ENCODE measurements around the gene PNPLA1.
"Not testable (repeated sequence)": the region's sequence is repeated elsewhere in the genome, so short reads cannot be mapped to it uniquely, and the experiment has no call there.

Gene PNPLA1

DNA sequence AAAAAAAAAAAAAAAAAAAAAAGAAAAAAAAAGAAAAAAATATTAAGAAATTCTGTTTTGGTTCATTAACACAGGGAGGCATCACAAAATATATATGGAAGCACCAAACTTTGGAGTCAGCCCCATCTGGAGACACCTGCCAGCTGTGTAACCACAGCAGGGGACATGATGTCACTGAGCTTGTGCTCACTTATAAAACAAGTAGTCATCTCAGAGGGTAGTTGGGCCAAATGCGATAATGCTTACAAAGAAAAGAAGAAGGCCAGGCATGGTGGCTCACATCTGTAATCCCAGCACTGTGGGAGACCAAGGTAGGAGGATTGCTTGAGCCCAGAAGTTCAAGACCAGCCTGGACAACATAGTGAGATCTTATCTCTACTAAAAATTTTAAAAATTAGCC, 68.0 kb downstream of the PNPLA1 start:
- no peak for DNase-seq

GRCh38 chr6:36338223-36338622, 68.4 kb downstream of the PNPLA1 start:
- not testable (repeated sequence) for DNase-seq

DNA sequence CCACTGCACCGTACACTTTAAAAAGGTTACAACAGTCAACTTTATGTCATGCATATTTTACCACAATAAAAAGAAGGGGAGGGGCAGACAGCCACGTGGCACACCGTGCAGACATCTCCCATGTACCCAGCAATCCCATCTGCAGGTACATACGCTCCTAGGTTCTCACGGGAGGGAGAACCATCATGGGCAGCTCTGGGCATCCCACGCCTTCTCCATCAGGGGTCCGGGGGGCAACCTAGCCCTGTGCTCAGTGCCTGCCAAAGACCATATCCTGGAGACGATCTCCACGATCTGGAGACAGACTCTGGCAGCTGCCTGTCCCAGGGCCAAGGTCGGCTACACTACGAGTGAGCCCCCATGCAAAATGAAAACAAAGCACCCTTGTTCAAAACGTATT, 69.3 kb downstream of the PNPLA1 start:
- DNase-seq = no peak

- no peak for DNase-seq
Observed at GRCh38 chr6:36340306-36340617, 70.4 kb downstream of the PNPLA1 start.

DNA sequence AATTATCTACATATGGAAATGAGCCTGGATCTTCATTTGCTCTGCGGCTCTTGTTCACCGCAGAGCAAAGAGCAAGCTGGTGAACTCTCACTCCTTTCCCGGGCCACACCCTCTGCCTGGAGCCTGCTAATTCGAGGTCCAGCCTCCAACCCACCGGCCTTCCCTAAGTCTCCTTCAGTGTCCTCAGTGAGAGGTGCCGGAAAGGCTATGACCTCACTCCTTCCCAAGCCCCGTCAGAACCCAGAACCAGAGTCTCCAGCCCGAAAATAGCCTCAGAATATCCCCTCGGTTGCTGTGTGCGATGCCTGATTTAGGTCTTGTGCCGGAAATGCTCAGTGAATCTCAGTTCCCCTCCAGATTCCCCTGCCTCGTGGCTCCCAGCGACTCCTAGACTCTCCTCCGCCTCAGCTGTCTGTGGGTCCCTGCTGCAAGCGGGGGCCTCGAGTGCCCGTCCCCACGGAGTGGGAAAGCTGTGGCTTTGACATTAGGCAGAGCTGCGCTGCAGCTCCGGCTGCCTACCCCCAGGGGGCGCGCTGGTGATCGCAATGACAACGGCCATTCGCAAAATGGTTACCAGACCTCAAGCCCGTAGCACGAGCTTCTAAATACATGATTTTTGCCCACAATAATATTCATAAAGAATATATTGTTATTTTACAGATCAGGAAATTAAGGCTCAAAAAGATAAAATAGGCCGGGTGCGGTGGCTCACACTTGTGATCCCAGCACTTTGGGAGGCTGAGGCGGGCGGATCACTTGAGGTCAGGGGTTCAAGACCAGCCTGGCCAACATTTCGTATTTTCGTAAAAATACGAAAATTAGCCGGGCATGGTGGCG, 71.0 kb downstream of the PNPLA1 start:
- DNase-seq = peak; percentile 58

DNA sequence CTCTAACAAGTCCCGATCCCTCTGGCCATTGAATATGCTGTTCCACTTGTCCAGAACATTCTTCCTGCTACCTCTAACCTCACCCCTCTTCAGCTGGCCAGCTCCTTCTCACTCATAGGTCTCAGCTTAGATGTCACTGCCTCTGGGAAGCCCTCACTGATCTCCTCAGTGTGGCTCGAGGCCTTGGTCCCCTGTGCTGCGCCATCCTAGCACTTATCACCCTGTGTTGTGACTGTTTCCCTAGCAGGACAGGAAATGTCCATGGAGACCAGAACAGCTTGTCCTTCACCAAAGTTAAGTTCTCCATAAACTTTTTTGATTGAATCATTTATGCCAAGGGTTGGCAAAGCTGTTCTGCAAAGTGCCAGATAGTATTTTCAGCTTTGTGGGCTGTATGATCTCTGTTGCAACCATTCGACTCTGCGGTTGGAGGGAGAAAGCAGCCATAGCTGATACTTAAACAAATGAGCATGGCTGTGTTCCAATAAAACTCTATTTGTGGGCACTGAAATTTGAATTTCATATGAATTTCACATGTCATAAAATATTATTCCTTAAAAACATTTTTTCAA, 73.3 kb downstream of the PNPLA1 start:
- DNase-seq = no peak

- DNase-seq = no peak
Observed at GRCh38 chr6:36345681-36346466, 76.0 kb downstream of the PNPLA1 start.

DNA sequence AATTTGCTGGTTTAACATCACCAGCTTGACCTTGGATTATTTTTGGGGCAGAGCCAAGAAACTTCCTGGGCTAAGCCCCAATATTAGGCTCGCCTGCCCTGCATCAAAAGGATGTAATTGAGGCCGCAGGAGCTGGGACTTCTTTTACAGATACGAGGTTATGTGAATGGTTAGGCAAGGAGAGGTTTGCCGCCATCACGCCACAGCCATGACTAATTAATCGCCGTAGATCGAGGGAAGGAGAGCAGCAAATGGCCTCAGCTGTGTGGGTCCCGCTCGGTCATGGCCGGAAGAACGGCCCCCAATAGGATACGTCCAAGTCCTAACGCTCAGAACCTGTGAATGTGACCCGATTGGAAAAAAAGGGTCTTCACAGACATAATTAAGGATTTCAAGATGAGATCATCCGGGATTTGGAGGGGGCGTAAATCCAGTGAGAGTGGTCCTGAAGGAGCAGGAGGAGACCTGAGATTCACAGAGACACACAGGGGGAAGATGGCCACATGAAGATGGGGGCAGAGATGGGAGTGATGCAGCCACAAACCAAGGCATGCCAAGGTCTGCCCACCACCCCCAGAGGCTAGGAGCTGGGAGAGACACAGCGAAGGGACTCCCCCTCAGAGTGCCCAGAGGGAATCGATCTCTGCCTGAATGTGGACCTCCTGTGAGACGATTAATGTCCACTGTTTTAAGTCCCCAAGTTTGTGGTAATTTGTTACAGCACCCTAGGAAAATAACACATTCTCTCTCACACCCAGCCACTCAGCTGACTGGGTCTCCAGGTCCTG, 76.8 kb downstream of the PNPLA1 start:
- no peak for DNase-seq

DNA sequence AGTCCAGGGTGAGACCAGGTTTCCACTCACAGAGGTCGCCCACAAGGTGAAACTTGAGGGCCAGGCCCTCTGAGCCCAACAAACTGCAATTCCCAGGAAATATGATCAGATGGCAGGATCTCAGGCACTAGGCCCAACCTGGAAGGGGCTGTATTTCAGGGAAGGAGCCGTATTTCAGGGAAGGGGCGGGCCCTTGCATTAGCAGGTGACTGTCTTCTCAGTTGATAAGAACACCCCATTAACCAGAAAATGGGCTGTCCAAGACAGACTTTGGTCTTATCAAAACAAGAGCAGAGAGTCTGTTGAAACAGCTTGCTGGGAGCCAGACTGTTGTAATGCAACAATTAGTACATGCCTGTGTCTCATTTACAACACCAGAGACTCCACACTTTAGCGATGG, 77.8 kb downstream of the PNPLA1 start:
- no peak for DNase-seq

DNA sequence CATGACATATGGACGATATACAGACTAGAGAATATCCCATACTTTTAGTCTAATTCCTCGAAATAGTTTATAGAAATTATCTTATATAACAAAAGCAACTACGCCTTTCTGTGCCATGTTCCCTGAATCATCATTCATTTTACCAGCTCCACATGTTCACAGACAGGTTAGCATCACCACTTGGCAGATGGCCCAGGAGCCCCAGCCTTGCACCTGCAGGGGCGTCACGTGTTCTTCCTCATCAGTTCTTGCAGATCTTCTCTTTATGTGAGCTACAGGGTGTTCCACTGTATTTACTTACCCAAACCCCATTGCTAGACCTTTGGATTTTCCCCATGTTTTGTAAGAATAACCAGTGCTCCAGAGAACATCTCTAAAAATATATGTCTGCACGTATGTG, 79.4 kb downstream of the PNPLA1 start:
- DNase-seq = no peak

DNA sequence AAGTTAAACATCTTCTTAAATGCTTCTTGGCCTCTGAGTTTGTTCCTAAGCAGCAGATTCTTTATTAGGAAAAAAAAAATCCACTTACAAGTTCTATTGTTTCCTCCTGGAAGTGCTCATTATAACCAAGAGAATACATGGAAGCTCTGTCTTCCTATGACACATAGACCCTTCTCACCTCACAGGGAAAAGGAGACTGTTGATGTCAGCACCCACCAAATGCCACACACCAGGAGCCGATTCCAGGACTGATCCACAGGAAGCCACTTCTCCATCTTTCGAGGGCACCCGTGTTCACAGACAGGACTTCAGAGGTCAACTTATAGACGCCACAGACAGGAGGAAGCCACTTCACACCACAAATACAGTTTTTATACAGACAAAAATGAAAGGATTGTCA, 80.2 kb downstream of the PNPLA1 start:
- no peak for DNase-seq

GRCh38 chr6:36350681-36351571, 81.1 kb downstream of the PNPLA1 start:
- DNase-seq = no peak

GRCh38 chr6:36352477-36353157, 82.8 kb downstream of the PNPLA1 start:
- no peak for DNase-seq

DNA sequence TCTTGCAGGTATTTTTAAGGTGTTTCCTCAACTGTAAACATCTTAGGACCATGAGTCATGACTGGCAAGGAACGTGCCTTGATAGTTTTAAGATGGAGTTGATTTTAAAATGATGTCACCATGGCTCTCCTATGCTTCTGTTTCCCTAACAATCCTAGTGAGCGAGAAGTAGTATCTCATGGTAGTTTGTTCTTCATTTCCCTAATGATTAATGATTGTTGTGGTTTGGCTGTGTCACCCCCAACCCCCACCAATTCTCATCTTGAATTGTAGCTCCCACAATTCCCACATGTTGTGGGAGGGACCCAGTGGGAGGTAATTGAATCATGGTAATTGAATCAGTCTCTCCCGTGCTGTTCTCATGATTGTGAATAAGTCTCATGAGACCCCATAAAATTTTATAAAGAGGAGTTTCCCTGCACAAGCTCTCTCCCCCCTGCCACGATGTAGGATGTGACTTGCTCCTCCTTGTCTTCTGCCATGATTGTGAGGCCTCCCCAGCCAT, 83.6 kb downstream of the PNPLA1 start:
- no peak for DNase-seq

DNA sequence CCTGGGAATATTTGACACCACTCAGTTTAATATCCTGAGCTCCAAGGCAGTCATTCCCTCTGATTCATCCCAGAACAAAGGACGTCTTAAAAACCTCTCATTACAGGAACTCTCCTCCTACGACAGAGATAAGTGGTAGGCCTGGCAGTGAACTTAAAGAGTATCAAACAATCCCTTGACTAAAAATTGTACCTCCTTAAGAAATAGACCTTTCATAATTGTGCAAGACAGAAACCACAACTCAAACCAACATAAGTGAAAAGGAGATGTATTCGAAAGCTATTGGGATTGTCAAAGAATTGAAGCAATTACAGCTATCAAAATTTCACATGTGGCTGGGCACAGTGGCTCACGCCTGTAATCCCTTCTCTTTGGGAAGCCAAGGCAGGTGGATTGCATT, 86.0 kb downstream of the PNPLA1 start:
- DNase-seq = no peak

DNA sequence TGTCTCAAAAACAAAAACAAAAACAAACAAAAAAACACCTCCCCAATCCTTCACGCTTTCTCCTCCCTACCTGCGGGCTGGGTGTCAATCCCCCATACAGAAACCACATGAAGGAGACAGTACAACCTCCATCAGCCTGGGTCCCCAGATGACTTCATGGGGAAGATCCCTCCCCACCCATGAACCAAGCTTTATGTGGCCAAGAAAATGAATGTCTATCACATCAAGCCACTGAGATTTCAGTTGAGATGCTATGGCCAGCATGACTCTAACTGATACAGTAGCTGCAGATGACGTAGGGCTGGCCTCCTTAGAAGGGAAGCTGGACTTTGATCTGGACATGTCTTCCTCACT, 88.0 kb downstream of the PNPLA1 start:
- DNase-seq = no peak

Measured in midbrain (tissue), 1 donor.